Thoracic aorta (tissue), 2 donors: ENCODE measurements around the gene CUX1. TPM values are rescaled to one million over a fixed set of nuclear protein-coding genes. Genes with fewer than 3 reads are reported as not detected.

Source experiments
- ATAC-seq: fragments of 150-250 bp; one replicate; pipeline ENCODE4 v1.8.0; 2017; ENCODE audit warnings: low read depth; ENCODE audit not compliant: insufficient number of reproducible peaks, low FRiP score
- DNase-seq: peaks from one replicate; pipeline ENCODE4 v3.0.0-alpha.2; 2020; ENCODE audit warnings: low spot score
- H3K27ac ChIP-seq, 2 donors: fragments of 200-600 bp; sonication (generic); 1 replicate in 1 of 2; 2 replicates in 1 of 2; pipeline ENCODE4 v1.5.1; 2016; ENCODE audit warnings: mild to moderate bottlenecking in 2 of 2, moderate library complexity in 2 of 2
- H3K27me3 ChIP-seq: fragments of 200-600 bp; sonication (generic); replicated peaks from 2 replicates; pipeline ENCODE4 v1.6.0; 2016; ENCODE audit warnings: mild to moderate bottlenecking; ENCODE audit not compliant: insufficient read depth
- H3K36me3 ChIP-seq: fragments of 200-600 bp; sonication (generic); one replicate; pipeline ENCODE4 v1.5.1; 2016
- H3K4me1 ChIP-seq, 2 donors: fragments of 200-600 bp; sonication (generic); 1 replicate in 1 of 2; 2 replicates in 1 of 2; pipeline versions ENCODE4 v1.5.1 to v1.6.0; 2016; ENCODE audit warnings: low read depth in 2 of 2, mild to moderate bottlenecking in 1 of 2; ENCODE audit not compliant: control insufficient read depth in 1 of 2
- H3K4me3 ChIP-seq: fragments of 200-600 bp; sonication (generic); 2 replicates; pipeline ENCODE4 v1.5.1; 2016; ENCODE audit warnings: mild to moderate bottlenecking
- H3K9me3 ChIP-seq: fragments of 200-600 bp; sonication (generic); 2 replicates; pipeline ENCODE4 v1.5.1; 2016
- CTCF ChIP-seq: fragments of 200-600 bp; sonication (generic); IDR thresholded peaks from one replicate; pipeline ENCODE4 v1.5.1; 2019; ENCODE audit warnings: antibody characterized with exemption
- total RNA-seq, 2 donors: library from RNA; depleted of rRNA; stranded (reverse); fragments of >200 nt; gene quantifications; one replicate each; pipeline versions ENCODE4 v1.1.0 to v1.2.3, GENCODE V29; 2016

Gene CUX1
- total RNA-seq, 2 donors from 2014 or later: 85.0 to 179 TPM

- Histone ChIP-seq H3K36me3 (no peaks in the 10 kb centered on the region), H3K27me3 (no peaks in the 10 kb centered on the region), H3K27ac (no peak overlapping the region), H3K4me3 (no peak overlapping the region), H3K9me3 (no peaks in the 10 kb centered on the region), H3K4me1 (peaks cover 13 to 34% of the 10 kb centered on the region in 2 donors)
- DNase-seq (no peak), ATAC-seq (no peak)
- TF ChIP-seq CTCF: no peak
Observed at GRCh38 chr7:101854084-101854865, 36.8 kb downstream of the CUX1 start.

GRCh38 chr7:101856473-101857357 lies 39.3 kb downstream of the CUX1 start:
- H3K36me3 ChIP-seq: no peaks in the 10 kb centered on the region
- no peaks in the 10 kb centered on the region for H3K27me3 ChIP-seq
- H3K4me3 ChIP-seq: peak overlapping the region; percentile 71
- TF ChIP-seq CTCF: peak; percentile 37
- no peaks in the 10 kb centered on the region for H3K9me3 ChIP-seq
- peak; percentile 86 for ATAC-seq
- DNase-seq: peak; percentile 60
- peak overlapping the region; percentile 81 to 84 for H3K27ac ChIP-seq
- H3K4me1 ChIP-seq: peaks cover 21 to 54% of the 10 kb centered on the region in 2 donors

GRCh38 chr7:101857358-101857811 lies 40.0 kb downstream of the CUX1 start:
- DNase-seq (no peak), ATAC-seq (no peak)
- Histone ChIP-seq H3K27me3 (no peaks in the 10 kb centered on the region), H3K27ac (peak overlapping the region; percentile 81 to 84), H3K36me3 (no peaks in the 10 kb centered on the region), H3K4me3 (peak overlapping the region; percentile 71), H3K9me3 (no peaks in the 10 kb centered on the region), H3K4me1 (peaks cover 21 to 54% of the 10 kb centered on the region in 2 donors)
- no peak for TF ChIP-seq CTCF

GRCh38 chr7:101858437-101859385 lies 41.3 kb downstream of the CUX1 start:
- no peaks in the 10 kb centered on the region for H3K36me3 ChIP-seq
- H3K9me3 ChIP-seq: no peaks in the 10 kb centered on the region
- no peak overlapping the region for H3K4me3 ChIP-seq
- DNase-seq (no peak), ATAC-seq (no peak)
- peaks cover 21 to 54% of the 10 kb centered on the region in 2 donors for H3K4me1 ChIP-seq
- no peak for TF ChIP-seq CTCF
- no peaks in the 10 kb centered on the region for H3K27me3 ChIP-seq
- H3K27ac ChIP-seq: peak overlapping the region; percentile 75 to 84
